Coronary artery (tissue), 2 donors: Measurements from ENCODE around the gene LIAS.
"Not testable (repeated sequence)": the region's sequence is repeated elsewhere in the genome, so short reads cannot be mapped to it uniquely, and the experiment has no call there.

Experiments used
- DNase-seq: peaks from one replicate; pipeline ENCODE4 v3.0.0-alpha.2; 2017; ENCODE audit warnings: low spot score
- H3K27ac ChIP-seq, 2 donors: fragments of 200-600 bp; sonication (generic); one replicate each; pipeline ENCODE4 v1.5.1; 2016 to 2019
- H3K4me3 ChIP-seq: fragments of 200-600 bp; sonication (generic); 2 replicates; pipeline ENCODE4 v1.5.1; 2016; ENCODE audit warnings: mild to moderate bottlenecking, moderate library complexity
- TF ChIP-seq, protein P1 (sequence below): fragments of 200-600 bp; sonication (generic); IDR thresholded peaks from one replicate; pipeline ENCODE4 v1.5.1; 2019; ENCODE audit warnings: antibody characterized with exemption

Gene LIAS

DNA sequence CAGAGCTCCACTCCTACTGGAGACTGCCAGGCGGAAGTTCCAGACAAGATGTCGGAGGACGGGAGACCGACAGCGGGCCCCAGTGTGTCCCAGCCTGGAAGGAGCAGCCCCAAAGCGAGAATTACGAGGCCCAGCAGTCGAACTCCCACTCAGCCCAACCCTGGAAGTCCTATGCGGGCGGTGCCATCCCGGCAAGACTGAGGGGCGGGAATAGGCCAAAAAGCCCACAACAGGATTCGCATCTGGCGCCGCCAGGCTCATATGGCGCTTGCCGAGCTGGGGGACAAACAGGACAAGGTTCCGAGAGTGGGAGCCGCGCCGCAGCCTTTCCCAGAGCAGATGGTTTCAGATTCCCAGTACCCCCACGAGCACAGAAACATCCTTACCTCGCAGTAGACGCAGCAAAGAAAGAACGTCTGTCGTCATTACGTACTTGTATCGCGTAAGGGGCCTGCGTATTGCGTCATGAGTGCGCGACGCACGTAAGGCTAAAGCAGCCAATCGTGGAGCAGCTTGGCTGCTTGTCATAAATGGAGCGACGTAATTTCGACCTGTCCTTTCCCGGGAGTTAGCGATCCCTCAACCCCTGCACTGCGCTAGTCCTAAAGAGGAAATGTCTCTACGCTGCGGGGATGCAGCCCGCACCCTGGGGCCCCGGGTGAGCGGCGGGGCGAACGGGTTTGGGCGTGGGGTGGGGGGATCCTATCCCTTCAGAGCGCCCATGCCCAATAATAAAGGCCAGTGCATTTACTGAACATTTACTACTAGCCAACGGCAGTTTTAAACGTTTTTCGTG lies at the start of gene LIAS, which contains the start of gene RPL9:
TSS of gene LIAS (plus strand) at position 552 of the 796 bp plus-strand sequence. CDS start at position 614, 62 bp downstream.
TSS of gene RPL9 (minus strand) at position 418 of the 796 bp plus-strand sequence. CDS start 483 bp downstream, outside the sequence.
- peak within 1 kb of the TSS; percentile 91 to 99 for H3K27ac ChIP-seq
- TF ChIP-seq, protein P1, sequence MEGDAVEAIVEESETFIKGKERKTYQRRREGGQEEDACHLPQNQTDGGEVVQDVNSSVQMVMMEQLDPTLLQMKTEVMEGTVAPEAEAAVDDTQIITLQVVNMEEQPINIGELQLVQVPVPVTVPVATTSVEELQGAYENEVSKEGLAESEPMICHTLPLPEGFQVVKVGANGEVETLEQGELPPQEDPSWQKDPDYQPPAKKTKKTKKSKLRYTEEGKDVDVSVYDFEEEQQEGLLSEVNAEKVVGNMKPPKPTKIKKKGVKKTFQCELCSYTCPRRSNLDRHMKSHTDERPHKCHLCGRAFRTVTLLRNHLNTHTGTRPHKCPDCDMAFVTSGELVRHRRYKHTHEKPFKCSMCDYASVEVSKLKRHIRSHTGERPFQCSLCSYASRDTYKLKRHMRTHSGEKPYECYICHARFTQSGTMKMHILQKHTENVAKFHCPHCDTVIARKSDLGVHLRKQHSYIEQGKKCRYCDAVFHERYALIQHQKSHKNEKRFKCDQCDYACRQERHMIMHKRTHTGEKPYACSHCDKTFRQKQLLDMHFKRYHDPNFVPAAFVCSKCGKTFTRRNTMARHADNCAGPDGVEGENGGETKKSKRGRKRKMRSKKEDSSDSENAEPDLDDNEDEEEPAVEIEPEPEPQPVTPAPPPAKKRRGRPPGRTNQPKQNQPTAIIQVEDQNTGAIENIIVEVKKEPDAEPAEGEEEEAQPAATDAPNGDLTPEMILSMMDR: no peak

DNA sequence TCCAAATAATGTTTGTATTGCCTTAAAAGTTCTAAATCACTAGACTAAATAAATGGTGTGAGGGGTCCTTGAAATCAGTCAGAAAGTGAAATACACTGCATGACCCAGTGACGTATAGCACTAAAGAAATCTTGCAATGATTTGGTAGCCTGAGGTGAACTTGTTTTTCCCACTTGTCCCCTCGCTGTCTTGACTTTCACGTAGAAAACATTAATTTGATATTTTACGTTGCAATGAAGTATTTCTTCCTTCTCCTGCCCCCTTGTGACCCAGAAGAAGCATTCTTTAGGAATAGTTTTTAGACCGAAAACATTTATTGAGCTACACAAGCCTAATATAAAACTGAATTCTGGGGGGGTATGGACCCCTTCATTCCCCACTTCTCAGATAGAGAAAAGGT lies 48.4 kb upstream of the LIAS start:
- TF ChIP-seq, protein P1: no peak
- Histone ChIP-seq H3K27ac (no peak overlapping the region), H3K4me3 (no peak overlapping the region)
- DNase-seq: no peak

More for the DNA sequence above, at the start of gene LIAS, which contains the start of gene RPL9:
- DNase-seq: peak; percentile 96
- H3K4me3 ChIP-seq: peak within 1 kb of the TSS; percentile 89

DNA sequence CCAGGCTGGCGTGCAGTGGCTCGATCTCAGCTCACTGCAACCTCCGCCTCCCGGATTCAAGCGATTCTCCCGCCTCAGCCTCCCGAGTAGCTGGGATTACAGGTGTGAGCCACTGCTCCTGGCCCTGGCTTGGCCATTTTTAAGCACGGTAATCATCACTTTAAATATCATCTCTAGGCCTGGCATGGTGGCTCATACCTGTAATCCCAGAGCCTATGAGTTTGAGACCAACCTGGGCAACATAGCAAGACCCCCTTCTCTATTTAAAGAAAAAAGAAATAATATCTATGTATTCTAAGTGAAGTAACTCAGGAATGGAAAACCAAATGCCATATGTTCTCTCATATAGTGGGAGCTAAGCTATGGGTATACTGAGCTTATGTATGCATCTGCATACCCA lies 47.3 kb upstream of the LIAS start:
- H3K27ac ChIP-seq, H3K4me3 ChIP-seq, DNase-seq: not testable (repeated sequence)

DNA sequence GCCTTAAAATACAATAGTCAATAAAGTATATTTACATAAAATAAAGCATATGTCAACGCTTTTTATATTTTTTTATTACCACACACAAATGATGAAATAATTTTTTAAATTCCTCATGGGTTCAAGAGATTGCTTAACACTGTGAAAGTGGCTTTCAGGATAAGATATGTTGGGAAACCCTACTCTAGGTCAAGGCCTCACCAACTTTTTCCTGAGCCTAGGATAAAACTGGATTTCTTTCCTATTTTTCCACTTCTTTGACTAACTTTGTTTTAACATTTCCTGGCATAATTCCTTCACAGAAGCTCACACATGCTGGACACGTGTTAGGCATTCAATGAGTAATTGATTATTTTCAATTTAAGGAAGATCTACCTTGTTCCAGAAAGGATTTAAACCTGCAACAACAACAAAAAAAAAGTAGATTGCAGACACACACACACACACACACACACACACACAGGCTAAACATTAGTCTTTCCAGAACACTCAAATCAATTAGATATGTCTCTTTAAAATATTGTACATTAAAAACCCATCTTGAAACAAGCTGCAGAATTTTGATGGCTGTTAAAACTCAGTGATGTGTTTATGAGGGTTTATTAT lies 43.1 kb upstream of the LIAS start:
- DNase-seq: no peak
- no peak overlapping the region for H3K4me3 ChIP-seq
- H3K27ac ChIP-seq: no peak overlapping the region
- TF ChIP-seq, protein P1: no peak

DNA sequence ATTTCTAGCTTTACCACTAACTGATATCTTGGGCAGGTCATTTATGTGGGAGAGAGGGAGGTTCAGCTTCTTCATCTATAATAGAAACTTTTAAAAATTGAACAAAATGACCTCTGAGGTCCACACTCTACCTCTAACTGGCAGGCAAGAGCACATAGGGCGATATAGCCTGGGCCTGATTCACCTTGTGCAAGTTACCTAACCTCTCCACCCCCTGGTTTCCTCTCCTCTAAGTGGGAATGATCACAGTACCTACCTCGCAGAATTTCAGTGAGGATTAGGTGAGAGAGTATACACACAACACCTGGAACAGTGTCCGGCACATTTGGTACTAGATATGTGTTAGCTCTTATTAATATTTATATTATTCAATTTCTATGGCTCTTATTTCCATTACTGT lies 36.6 kb upstream of the LIAS start:
- no peak for DNase-seq
- no peak overlapping the region for H3K27ac ChIP-seq
- no peak overlapping the region for H3K4me3 ChIP-seq
- TF ChIP-seq, protein P1: no peak

DNA sequence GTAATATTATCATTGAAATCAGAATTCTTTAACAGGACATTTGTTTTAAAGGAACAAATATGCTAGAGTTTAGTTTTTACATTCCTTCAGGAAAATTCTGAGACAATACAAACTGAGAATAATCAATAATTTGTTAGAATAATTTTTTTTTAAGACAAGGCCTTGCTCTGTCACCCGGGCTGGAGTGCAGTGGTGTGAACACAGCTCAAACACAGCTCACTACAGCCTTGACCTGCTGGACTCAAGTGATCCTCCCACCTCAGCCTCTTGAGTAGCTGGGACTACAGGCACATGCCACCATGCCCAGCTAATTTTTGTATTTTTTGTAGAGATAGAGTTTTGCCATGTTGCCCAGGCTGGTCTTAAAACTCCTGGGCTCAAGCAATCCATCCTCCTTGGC lies 33.6 kb upstream of the LIAS start:
- H3K27ac ChIP-seq, DNase-seq, H3K4me3 ChIP-seq: not testable (repeated sequence)

DNA sequence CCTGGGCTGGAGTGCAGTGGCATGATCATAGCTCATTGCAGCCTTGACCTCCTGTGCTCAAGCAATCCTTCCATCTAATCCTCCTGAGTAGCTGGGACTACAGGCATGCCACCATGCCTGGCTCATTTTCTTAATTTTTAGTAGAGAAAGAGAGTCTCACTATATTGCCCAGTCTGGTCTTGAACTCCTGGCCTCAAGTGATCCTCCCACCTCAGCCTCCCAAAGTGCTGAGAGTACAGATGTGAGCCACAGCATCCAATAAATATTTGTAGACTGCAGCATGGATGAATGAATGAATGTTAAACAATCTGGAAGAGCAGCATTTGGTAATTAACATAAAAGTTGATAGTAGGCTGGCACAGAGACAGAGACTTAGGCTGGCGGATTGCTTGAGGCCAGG lies 32.1 kb upstream of the LIAS start:
- Histone ChIP-seq H3K4me3 (no peak overlapping the region), H3K27ac (no peak overlapping the region)
- TF ChIP-seq, protein P1: no peak
- no peak for DNase-seq
